GM19238 (cell line): Measurements from ENCODE around the gene KHDC4.

Experiments used
- DNase-seq: peaks from one replicate; pipeline ENCODE4 v3.0.0; 2011; ENCODE audit warnings: low spot score; ENCODE audit not compliant: insufficient read length

KHDC4 gene

DNA sequence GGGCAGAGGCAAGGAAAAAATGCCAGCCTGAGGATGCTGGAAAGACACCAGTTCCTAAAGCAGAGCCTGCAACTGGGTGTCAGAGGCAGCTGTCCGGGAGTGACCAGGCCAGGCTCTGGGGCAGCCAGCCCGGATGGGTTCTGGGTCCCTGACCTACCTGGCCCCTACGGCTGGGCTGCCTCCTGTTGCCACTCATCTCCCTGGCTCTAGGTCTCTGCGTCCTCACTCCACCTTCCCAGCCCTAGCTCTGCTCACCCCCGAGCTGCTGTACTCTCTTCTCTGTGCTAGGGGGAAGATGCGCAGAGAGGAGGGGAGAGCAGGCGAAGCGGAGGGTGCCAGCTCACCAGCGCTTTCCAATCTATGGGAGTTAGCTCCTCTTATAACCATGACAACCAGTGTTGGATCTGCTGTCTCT is 35.2 kb upstream of the KHDC4 start:
- DNase-seq: no peak

DNA sequence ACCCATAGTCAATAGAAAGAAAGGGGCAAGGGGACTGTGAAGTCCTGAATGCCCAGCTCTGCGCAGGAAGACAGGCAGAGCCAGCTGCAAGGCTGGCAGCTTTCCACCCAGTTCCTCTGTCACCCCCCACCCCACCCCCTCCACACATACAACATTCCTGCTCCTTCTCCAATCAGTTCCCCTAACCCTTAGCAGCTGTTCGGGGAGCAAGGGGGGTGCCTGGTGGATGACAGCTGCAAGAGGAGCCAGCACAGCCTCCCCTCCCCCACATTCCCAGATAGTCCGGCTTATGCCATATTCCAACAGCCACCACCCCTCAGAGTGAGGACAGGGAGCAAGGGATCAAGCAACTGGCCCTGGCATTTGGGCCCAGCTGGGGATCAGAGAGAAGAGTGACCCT is 34.5 kb upstream of the KHDC4 start:
- no peak for DNase-seq

DNA sequence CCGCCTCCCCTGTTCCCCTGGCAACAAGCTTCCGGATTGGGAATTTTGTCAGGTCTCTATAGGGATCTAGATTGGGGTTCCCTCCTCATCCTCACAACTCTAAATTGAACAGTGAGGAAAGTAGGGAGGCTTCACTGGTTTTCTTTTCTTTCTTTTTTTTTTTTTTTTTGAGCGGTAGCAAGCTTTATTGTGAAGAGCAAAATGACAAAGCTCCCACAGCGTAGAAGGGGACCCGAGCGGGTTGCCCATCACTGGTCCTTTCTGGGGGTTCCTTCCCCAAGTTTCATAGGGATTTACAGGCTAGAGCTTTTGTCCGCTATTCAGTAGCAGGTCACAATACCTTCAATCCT is 33.8 kb upstream of the KHDC4 start:
- no peak for DNase-seq

DNA sequence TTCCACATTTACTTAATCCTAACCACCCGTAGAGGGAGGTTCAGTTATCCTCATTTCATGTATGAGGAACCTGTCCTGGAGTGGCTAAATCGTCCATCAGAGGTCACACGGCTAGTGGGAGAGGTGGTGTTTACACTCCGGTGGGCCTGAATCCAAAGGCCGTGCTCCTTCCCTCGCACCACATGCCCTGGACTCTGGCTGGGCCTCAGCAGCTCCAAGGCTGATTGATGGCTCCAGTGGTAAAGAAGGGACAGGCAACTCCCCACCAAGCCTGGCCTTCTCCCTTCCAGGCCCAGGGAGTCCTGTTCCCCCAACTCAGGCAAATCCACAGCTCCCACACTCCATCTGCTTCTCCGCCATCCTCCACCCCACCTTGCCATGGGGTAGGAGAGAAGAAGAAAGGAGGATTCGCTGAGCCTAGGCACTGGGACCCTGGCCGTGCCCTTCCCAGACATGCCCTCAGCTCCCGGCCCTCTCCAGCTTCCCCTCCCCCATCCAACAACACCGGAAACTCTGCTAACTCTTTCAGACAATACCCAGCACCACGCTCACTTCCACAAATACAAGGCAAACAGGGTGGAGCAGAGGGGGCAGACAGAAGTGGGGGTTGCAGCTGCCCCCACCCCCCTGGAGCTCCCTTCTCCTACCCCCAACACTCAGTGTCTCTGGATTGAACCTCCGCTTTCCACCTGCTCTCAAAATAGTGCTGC is 33.3 kb upstream of the KHDC4 start:
- no peak for DNase-seq

DNA sequence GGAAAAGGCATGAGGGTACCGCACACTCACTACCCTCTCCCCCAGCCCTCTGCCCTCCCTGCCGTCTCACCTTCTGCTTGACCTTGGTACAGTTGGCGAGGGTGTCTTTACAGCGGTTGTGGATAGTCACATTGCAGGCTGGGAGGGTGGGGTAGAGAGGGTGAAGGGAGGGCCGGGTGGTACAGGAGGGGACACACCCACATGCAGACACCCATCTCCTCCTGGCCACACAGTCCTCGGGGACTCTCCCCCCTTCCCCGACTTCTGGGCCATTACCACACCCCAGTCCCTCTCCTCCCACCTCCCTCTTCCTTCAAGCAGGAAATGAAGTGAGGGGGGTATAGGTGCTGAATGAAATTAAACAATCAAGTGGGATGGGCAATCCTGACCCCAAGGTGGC is 32.5 kb upstream of the KHDC4 start:
- DNase-seq: no peak

DNA sequence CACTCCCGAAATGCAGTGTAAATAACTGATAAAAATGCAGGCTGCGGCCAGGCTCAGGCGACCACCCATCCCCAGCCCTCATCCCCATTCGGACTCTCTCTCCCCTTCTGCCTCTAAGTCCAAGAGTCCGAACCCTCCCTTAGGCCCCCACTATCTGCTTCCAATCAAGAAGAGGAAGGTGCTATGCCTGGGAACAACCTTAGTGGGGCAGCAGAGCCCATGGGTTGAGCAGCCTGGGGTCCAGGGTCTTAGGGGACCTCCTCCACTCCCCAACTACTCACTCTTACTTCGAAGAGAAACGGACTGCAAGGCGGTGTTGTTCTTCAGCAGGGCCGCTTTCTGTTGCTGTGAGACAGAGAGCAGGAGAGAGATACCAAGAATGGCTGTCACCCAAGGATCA is 31.9 kb upstream of the KHDC4 start:
- no peak for DNase-seq

DNA sequence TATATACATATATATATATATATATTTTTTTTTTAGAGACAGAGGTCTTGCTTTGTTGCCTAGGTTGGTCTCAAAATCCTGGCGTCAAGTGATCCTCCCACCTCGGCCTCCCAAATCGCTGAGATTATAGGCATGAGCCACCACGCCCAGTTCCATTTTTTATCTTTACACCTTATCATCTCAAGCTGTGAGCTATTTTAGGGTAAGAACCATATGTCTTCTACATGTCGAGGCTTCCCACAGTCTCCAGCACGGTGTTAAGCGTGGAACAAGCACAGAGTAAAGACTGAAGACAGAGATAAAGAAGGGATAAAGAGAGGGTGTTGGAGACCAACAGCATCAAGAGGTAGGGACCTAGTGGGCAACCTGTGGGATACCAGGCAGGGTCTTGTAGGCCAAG is 30.0 kb upstream of the KHDC4 start:
- DNase-seq: no peak

DNA sequence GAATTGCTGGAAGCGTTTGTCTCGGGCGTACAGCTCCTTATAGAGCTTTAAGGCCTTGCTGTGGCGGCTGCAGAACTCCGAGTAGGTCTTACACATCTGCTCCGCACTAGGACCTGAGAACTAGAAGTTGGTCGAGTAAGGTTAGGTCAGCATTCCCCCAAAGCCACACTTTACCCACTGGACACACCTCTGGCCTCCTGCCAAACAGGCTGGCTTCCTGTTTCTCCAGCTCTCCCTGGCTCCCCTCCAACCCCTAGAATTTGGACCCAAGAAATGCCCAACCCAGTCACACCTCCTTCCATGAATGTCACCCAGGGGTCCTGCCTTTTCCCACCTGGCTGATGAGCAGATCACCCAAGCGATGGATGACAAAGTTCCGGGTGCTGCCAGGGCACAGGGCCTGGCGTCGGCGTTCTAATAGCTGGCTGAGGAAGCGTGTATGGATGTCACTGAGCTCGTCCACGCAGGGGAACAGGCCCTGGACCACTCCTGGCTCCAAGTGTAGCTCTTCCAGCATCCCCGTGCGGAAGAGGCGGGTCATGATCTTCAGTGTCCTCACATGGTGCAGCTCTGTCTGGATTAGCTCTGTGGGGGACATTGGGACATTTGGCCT is 28.5 kb upstream of the KHDC4 start:
- DNase-seq: no peak

DNA sequence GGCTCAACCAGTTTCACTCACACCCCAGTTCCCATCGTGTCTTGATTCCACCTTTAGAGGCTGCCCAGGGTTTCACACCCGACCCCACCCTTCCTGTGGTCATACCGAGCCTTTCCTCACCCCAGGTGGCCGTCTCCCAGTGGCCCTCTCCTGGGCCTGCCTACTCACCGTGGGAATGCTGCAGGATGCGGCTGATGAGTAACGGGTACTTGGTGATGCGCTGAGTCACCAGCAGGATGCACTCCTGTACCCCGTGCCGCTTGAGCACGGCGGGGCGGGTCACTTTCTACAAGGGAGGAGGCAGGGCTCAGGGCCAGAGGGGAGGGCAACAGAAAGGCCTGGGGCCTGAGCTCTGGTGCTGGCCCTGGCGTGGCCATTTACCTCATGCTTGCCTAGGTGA is 27.7 kb upstream of the KHDC4 start:
- DNase-seq: no peak

DNA sequence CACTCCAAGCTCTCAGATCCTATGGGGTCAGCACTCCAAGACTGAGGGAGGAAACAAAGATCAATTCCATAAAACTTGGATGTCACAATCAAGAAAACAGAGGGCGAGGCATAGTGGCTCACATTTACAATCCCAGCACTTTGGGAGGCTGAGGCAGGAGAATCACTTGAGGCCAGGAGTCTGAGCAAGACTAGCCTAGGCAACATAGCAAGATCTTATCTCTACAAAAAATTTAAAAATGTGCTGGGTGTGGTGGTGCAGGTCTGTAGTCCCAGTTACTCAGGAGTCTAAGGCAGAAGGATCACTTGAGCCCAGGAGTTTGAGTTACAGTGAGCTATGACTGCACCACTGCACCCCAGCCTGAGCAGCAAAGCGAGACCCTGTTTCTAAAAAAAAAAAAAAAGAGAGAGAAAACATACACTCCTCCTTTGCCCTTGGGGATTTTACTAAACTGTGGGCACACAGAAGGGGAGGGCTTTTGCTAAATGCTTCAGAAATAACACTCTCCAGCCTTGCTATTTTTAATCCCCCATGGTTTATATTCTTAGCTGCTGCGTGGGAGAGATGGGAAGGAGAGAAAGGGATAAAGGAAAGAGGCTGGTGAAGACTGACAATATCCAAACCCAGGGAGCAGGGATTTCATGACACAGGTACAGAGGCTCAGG is 26.0 kb upstream of the KHDC4 start:
- DNase-seq: no peak

DNA sequence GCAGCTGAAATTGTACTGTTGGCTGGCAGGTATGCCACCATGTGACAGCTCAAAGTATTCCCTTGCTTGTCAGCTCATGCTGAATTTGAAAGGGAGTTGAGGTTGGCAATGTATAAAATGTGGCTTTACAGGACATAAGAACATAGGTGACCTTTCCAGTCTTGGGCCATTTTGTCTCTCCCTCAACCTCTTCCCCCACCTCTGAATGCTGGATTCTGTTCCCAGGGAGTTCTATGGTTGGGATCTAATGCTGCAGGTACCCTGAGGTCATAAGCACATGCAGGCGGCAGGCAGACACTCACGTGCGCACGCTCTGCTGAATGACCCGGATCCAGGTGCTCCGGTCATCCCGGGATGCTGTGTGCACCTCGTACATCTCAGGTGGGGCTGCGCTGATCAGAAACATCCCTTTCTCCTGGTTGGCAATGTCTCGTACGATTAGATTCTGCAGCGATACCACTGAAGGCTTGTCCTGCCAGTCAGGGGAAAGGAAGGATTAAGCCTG is 23.2 kb upstream of the KHDC4 start:
- DNase-seq: no peak

DNA sequence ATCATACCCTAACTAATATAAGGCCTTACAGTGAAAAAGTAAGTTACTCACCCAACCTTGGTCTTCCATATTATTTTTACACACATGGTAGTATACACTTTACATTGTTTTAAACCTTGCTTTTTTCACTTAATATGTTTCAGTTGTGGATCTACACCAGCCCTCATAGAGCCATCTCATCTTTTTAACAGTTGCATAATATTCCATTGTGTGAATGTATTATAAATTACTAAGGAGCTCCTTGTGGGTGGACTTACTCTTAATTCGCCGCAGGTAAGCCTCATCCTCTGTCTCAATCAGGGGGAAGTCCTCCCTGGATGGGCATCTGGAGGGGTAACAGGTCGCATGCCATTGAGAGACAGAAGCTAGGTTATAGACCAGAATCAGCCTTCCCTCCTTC is 20.4 kb upstream of the KHDC4 start:
- DNase-seq: no peak

DNA sequence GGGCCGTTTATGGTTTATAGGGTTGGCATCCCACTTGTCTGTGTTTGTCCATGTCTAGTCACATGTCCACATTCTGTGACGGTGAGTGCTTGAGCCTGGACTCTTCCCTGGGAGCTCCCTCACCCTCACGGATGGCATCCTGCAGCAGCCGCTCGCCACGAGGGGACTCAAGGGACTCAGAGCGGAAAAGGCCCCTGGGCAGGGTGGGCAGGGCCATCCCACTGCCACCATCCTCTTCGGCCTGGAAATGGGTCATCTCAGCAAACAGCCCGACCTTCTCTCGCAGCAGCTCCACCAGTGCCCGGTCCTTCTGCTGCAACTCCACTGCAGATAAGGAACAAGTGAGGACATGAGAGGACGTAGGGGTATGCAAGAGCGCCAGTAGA is 18.3 kb upstream of the KHDC4 start:
- no peak for DNase-seq

DNA sequence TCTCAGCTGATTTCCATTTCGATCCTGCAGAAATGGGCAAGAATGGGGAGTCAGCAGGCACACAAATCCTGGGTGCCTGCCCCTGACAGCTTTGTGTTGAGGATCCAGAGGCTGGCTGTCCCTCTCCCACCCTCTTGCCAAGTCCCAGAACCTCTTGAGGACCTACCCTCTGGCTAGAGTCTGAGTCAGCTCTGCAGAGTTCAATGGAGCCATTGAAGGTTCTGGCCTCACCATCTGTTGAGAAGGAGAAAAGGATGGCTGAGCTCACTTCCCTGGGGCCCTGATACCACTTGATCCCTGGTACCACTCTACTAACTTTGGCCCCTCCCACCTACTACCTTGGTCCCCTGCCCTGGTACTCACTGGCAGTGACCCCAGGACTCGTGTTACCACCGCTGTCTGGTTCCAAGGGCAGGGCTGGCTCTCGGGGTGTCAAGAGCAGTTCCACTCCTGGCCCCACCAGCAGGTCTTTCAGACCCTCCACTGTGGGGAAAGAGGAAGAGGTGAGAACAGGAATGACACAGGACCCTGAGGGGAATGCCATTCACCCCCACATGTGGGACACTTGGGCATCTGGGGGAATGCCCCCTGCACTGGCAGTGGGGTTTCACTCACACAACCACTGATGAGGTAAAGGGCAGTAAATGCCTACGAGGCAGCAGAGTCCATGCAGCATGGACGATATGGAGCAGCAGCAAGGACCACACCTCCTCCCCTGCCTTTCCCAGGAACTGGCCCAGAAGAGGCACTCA is 17.7 kb upstream of the KHDC4 start:
- no peak for DNase-seq

DNA sequence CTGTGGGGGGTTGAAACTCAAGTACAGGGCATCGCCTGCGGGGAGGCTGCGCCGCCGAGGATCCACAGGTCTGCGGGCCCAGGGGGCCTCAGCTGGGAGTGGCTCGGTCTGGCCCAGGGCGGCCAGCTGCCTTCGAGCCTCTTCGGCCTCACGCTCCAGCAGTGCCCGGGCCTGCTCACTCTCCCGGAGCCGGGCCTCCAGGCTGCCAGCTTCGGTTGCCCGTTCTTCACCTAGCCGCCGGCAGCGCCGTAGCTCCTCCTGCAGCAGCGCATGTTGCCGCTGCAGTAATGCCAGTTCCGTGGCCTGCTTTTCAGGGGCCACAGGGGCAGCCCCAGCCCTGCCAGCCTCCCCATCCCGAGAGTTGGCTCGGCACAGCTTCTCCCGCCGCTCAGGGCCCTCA is 16.6 kb upstream of the KHDC4 start:
- DNase-seq: no peak

DNA sequence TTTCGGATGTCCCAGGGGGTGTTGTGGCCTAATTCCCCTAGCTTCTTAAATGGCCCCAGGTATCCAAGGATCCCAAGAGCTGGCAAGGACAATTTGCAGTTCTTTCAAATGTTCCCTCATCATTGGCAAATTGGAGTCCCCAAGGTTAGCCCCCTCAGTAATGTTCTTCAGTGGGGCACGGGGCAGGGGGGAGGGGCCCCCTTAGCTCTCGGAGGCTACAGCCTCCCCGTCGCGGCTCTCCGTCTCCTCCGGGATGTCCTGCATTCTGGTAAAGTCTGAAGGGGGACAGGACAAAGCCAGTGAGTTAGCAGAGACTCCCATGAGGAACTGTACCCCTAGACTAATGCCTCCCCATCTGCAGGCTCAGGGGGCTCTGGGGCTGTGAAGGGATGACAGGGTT is 13.5 kb upstream of the KHDC4 start:
- DNase-seq: no peak

DNA sequence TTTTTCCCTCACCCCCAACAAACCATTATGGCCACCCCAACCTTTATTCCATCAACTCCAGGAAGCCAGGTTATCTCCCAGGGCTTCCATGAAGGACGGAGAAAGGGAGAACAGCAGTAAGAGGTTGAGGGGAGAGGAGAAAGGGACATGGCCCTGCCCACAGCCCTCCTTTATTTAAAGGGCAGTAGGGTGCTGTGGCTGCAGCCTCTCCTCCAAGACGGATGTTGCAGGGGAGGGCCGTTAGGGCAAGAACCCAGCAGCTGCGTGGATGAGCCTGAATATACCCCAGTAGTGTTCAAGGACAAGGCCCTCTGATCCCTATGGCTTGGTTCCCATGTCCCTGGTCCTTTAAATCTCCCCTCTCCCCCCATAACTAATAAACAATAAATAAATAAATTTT is 13.1 kb upstream of the KHDC4 start:
- DNase-seq: no peak

DNA sequence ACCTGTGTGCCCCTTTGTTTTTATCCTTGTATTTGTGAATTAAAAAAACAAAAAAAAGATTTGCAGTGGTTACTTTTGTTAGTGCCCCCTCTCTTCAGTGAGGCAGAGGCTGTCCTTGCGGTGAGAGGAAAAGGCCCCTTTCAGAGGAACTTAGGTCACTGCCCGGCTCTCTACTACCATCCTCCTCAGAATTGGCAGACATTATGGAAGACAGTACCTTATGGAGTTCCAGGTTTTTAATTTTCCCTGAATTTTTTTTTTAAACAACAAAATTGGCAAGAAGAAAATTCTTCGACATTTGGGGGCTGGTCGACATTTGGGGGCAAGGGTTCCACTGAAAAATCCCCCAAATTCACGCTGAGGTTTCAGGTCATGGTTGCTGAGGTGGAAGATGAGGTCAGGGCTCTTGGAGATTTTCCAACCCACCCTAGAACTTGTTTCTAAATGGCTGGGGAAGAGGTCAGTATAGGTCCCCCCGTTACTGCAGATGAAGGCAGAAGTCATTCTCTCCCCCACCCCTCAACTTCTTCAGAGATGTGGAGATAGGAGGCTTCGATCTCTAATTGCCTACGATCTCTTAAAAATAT is 12.5 kb upstream of the KHDC4 start:
- DNase-seq: no peak

DNA sequence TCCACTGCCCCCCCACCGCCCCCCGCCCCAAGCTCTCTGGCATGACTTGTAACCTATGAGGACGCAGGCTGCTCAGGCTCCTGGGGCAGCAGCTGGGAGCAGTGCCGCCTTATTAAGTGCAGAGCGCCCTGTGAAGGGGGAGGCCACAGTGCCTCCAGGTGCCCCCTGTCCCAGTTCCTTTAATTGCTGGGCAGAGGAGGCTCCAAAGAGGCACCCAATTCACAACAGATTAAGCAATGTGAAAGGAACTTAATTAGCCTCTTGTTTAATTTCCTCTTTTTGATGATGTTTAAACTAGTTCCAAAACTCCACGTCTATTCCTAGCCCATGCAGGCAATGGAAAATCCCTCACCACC is 10.2 kb upstream of the KHDC4 start:
- no peak for DNase-seq

DNA sequence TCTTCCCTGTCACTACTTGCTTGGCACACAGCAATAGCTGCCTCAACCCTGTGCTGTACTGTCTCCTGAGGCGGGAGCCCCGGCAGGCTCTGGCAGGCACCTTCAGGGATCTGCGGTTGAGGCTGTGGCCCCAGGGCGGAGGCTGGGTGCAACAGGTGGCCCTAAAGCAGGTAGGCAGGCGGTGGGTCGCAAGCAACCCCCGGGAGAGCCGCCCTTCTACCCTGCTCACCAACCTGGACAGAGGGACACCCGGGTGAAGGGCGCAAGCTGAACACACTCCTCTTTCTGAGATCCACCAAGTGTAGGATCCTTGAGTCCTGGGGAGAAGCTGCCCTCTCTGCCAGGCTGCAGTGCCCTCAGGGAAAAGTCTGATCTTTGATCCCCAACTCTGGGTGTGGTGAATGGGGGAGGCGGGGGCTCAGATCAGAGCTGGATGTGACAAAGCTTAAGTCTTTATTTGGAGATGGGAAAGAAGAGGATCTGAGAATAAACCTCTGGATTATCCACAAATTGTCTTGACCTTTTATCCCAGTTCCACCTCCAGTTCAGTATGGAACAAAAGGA is 8.4 kb upstream of the KHDC4 start:
- no peak for DNase-seq

DNA sequence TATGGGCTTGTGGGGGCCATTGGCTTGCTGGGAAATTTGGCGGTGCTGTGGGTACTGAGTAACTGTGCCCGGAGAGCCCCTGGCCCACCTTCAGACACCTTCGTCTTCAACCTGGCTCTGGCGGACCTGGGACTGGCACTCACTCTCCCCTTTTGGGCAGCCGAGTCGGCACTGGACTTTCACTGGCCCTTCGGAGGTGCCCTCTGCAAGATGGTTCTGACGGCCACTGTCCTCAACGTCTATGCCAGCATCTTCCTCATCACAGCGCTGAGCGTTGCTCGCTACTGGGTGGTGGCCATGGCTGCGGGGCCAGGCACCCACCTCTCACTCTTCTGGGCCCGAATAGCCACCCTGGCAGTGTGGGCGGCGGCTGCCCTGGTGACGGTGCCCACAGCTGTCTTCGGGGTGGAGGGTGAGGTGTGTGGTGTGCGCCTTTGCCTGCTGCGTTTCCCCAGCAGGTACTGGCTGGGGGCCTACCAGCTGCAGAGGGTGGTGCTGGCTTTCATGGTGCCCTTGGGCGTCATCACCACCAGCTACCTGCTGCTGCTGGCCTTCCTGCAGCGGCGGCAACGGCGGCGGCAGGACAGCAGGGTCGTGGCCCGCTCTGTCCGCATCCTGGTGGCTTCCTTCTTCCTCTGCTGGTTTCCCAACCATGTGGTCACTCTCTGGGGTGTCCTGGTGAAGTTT is 7.8 kb upstream of the KHDC4 start:
- DNase-seq: no peak
